Keratinocyte (primary cell): ENCODE data around the gene SPTBN5.

ENCODE experiments used
- CTCF ChIP-seq, 3 experiments: IDR thresholded peaks in 1 of 3; conservative IDR thresholded peaks in 1 of 3; optimal IDR thresholded peaks in 1 of 3; 2 replicates in 2 of 3; 3 replicates in 1 of 3; pipeline versions ENCODE3 to v1.5.1; 2011; ENCODE audit warnings: low read length in 3 of 3, mild to moderate bottlenecking in 3 of 3, moderate library complexity in 2 of 3, control low read depth in 1 of 3, inconsistent platforms in 1 of 3; ENCODE audit not compliant: insufficient read depth in 2 of 3; ENCODE audit errors: extremely low read depth in 1 of 3
- EZH2 ChIP-seq: IDR thresholded peaks from one replicate; pipeline ENCODE4 v1.6.1; 2012; ENCODE audit warnings: inconsistent platforms, mild to moderate bottlenecking, low read length, moderate library complexity

- no peak for TF ChIP-seq CTCF (optimal IDR thresholded peaks at IDR 0.05 in 1 of 3, IDR thresholded peaks at IDR 0.05 in 1 of 3, conservative IDR thresholded peaks at IDR 0.05 in 1 of 3; ENCODE audit: extremely low read depth in 1 of 3, insufficient read depth in 2 of 3, low read length in 3 of 3)
- TF ChIP-seq EZH2, result no peak
Observed at GRCh38 chr15:41895491-41895890, 1.6 kb upstream of the SPTBN5 start.
